ENCODE data around the gene LBP. TPM values are rescaled to one million over a fixed set of nuclear protein-coding genes. Genes with fewer than 3 reads are reported as not detected.
"Not testable (repeated sequence)": the region's sequence is repeated elsewhere in the genome, so short reads cannot be mapped to it uniquely, and the experiment has no call there.

The LBP gene
- total and polyA plus RNA-seq, 2 experiments from 2014 or later = 0.10 to 0.19 TPM

- no peaks in the 10 kb centered on the region for H3K79me2 ChIP-seq (replicated peaks; ENCODE audit: insufficient read depth)
- Mint-ChIP-seq H3K27me3 (ENCODE audit: insufficient read depth, low read depth, poor library complexity) (peaks cover 5% of the 10 kb centered on the region), H3K36me3 (ENCODE audit: low read depth) (no peaks in the 10 kb centered on the region), H3K9me3 (no peaks in the 10 kb centered on the region), H3K4me3 (no peak overlapping the region), H3K27ac (no peak overlapping the region), H3K4me1 (no peaks in the 10 kb centered on the region)
- peaks cover 3% of the 10 kb centered on the region; the same call in 1 of the 2 replicates for H3K9me2 ChIP-seq (ENCODE audit: insufficient read depth)
- ATAC-seq (no peak), DNase-seq (ENCODE audit: low spot score) (no peak)
- H3K27ac ChIP-seq (ENCODE audit: low read depth) = no peak overlapping the region
- H3K36me3 ChIP-seq (ENCODE audit: insufficient read depth) = no peaks in the 10 kb centered on the region
- H3K27me3 ChIP-seq (ENCODE audit: insufficient read depth) = no peaks in the 10 kb centered on the region
- TF ChIP-seq POLR2AphosphoS5 (IDR thresholded peaks at IDR 0.05; ENCODE audit: low read depth) (no peak), EZH2 (IDR thresholded peaks at IDR 0.05; ENCODE audit: low read depth, unreplicated experiment) (no peak), EZH2phosphoT487 (IDR thresholded peaks at IDR 0.05; ENCODE audit: unreplicated experiment) (no peak), JUNB (IDR thresholded peaks at IDR 0.05; ENCODE audit: unreplicated experiment) (no peak), CREB1 (CRISPR knock-in tag; IDR thresholded peaks at IDR 0.05; ENCODE audit: low read depth) (no peak), NANOG (IDR thresholded peaks at IDR 0.05; ENCODE audit: borderline replicate concordance) (no peak), ZNF114 (CRISPR knock-in tag; IDR thresholded peaks at IDR 0.05) (no peak)
- TF ChIP-seq, protein P1, sequence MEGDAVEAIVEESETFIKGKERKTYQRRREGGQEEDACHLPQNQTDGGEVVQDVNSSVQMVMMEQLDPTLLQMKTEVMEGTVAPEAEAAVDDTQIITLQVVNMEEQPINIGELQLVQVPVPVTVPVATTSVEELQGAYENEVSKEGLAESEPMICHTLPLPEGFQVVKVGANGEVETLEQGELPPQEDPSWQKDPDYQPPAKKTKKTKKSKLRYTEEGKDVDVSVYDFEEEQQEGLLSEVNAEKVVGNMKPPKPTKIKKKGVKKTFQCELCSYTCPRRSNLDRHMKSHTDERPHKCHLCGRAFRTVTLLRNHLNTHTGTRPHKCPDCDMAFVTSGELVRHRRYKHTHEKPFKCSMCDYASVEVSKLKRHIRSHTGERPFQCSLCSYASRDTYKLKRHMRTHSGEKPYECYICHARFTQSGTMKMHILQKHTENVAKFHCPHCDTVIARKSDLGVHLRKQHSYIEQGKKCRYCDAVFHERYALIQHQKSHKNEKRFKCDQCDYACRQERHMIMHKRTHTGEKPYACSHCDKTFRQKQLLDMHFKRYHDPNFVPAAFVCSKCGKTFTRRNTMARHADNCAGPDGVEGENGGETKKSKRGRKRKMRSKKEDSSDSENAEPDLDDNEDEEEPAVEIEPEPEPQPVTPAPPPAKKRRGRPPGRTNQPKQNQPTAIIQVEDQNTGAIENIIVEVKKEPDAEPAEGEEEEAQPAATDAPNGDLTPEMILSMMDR (conservative IDR thresholded peaks at IDR 0.05; ENCODE audit: low read depth in 2 of 2) = no peak
- TF ChIP-seq, protein P2, sequence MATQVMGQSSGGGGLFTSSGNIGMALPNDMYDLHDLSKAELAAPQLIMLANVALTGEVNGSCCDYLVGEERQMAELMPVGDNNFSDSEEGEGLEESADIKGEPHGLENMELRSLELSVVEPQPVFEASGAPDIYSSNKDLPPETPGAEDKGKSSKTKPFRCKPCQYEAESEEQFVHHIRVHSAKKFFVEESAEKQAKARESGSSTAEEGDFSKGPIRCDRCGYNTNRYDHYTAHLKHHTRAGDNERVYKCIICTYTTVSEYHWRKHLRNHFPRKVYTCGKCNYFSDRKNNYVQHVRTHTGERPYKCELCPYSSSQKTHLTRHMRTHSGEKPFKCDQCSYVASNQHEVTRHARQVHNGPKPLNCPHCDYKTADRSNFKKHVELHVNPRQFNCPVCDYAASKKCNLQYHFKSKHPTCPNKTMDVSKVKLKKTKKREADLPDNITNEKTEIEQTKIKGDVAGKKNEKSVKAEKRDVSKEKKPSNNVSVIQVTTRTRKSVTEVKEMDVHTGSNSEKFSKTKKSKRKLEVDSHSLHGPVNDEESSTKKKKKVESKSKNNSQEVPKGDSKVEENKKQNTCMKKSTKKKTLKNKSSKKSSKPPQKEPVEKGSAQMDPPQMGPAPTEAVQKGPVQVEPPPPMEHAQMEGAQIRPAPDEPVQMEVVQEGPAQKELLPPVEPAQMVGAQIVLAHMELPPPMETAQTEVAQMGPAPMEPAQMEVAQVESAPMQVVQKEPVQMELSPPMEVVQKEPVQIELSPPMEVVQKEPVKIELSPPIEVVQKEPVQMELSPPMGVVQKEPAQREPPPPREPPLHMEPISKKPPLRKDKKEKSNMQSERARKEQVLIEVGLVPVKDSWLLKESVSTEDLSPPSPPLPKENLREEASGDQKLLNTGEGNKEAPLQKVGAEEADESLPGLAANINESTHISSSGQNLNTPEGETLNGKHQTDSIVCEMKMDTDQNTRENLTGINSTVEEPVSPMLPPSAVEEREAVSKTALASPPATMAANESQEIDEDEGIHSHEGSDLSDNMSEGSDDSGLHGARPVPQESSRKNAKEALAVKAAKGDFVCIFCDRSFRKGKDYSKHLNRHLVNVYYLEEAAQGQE (IDR thresholded peaks at IDR 0.05; ENCODE audit: unreplicated experiment) = no peak
- TF ChIP-seq, protein P3, sequence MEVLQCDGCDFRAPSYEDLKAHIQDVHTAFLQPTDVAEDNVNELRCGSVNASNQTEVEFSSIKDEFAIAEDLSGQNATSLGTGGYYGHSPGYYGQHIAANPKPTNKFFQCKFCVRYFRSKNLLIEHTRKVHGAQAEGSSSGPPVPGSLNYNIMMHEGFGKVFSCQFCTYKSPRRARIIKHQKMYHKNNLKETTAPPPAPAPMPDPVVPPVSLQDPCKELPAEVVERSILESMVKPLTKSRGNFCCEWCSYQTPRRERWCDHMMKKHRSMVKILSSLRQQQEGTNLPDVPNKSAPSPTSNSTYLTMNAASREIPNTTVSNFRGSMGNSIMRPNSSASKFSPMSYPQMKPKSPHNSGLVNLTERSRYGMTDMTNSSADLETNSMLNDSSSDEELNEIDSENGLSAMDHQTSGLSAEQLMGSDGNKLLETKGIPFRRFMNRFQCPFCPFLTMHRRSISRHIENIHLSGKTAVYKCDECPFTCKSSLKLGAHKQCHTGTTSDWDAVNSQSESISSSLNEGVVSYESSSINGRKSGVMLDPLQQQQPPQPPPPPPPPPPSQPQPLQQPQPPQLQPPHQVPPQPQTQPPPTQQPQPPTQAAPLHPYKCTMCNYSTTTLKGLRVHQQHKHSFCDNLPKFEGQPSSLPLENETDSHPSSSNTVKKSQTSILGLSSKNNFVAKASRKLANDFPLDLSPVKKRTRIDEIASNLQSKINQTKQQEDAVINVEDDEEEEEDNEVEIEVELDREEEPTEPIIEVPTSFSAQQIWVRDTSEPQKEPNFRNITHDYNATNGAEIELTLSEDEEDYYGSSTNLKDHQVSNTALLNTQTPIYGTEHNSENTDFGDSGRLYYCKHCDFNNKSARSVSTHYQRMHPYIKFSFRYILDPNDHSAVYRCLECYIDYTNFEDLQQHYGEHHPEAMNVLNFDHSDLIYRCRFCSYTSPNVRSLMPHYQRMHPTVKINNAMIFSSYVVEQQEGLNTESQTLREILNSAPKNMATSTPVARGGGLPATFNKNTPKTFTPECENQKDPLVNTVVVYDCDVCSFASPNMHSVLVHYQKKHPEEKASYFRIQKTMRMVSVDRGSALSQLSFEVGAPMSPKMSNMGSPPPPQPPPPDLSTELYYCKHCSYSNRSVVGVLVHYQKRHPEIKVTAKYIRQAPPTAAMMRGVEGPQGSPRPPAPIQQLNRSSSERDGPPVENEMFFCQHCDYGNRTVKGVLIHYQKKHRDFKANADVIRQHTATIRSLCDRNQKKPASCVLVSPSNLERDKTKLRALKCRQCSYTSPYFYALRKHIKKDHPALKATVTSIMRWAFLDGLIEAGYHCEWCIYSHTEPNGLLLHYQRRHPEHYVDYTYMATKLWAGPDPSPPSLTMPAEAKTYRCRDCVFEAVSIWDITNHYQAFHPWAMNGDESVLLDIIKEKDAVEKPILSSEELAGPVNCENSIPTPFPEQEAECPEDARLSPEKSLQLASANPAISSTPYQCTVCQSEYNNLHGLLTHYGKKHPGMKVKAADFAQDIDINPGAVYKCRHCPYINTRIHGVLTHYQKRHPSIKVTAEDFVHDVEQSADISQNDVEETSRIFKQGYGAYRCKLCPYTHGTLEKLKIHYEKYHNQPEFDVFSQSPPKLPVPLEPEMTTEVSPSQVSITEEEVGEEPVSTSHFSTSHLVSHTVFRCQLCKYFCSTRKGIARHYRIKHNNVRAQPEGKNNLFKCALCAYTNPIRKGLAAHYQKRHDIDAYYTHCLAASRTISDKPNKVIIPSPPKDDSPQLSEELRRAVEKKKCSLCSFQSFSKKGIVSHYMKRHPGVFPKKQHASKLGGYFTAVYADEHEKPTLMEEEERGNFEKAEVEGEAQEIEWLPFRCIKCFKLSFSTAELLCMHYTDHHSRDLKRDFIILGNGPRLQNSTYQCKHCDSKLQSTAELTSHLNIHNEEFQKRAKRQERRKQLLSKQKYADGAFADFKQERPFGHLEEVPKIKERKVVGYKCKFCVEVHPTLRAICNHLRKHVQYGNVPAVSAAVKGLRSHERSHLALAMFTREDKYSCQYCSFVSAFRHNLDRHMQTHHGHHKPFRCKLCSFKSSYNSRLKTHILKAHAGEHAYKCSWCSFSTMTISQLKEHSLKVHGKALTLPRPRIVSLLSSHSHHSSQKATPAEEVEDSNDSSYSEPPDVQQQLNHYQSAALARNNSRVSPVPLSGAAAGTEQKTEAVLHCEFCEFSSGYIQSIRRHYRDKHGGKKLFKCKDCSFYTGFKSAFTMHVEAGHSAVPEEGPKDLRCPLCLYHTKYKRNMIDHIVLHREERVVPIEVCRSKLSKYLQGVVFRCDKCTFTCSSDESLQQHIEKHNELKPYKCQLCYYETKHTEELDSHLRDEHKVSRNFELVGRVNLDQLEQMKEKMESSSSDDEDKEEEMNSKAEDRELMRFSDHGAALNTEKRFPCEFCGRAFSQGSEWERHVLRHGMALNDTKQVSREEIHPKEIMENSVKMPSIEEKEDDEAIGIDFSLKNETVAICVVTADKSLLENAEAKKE (CRISPR knock-in tag; IDR thresholded peaks at IDR 0.05) = no peak
- TF ChIP-seq, protein P4, sequence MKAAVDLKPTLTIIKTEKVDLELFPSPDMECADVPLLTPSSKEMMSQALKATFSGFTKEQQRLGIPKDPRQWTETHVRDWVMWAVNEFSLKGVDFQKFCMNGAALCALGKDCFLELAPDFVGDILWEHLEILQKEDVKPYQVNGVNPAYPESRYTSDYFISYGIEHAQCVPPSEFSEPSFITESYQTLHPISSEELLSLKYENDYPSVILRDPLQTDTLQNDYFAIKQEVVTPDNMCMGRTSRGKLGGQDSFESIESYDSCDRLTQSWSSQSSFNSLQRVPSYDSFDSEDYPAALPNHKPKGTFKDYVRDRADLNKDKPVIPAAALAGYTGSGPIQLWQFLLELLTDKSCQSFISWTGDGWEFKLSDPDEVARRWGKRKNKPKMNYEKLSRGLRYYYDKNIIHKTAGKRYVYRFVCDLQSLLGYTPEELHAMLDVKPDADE (IDR thresholded peaks at IDR 0.05) = no peak
- H4K20me1 ChIP-seq (replicated peaks; ENCODE audit: insufficient read depth) = no peaks in the 10 kb centered on the region
- H3K4me3 ChIP-seq = no peak overlapping the region
- no peak overlapping the region for H3K4me2 ChIP-seq
- H3F3A ChIP-seq (replicated peaks; ENCODE audit: low read depth) = no peaks in the 10 kb centered on the region
- no peaks in the 10 kb centered on the region for H3K4me1 ChIP-seq (ENCODE audit: insufficient read depth)
- no peak overlapping the region for H2AFZ ChIP-seq
These were observed 32.6 kb upstream of the LBP start for GRCh38 chr20:38313676-38314075.

DNA sequence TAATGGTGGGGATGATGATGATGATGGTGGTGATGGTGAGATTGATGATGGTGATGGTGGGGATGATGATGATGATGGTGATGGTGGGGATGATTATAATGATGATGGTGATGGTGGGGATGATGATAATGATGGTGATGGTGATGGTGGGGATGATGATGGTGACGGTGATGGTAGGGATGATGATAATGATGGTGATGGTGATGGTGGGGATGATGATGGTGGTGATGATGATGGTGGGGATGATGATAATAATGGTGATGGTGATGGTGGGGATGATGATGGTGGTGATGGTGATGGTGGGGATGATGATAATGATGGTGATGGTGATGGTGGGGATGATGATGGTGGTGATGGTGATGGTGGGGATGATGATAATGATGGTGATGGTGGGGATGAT is 31.9 kb upstream of the LBP start:
- H3K4me3 ChIP-seq; H3K4me1 Mint-ChIP-seq; H3K9me2 ChIP-seq (ENCODE audit: insufficient read depth); H3K36me3 Mint-ChIP-seq (ENCODE audit: low read depth); H3K36me3 ChIP-seq (ENCODE audit: insufficient read depth); H3K27ac ChIP-seq (ENCODE audit: low read depth); H3K4me3 Mint-ChIP-seq; H3K79me2 ChIP-seq (replicated peaks; ENCODE audit: insufficient read depth); H3K27me3 ChIP-seq (ENCODE audit: insufficient read depth); H3F3A ChIP-seq (replicated peaks; ENCODE audit: low read depth); H3K27me3 Mint-ChIP-seq (ENCODE audit: insufficient read depth, low read depth, poor library complexity); ATAC-seq; DNase-seq (ENCODE audit: low spot score); H4K20me1 ChIP-seq (replicated peaks; ENCODE audit: insufficient read depth); H2AFZ ChIP-seq; H3K4me2 ChIP-seq; H3K9me3 Mint-ChIP-seq; H3K4me1 ChIP-seq (ENCODE audit: insufficient read depth); H3K27ac Mint-ChIP-seq: not testable (repeated sequence)

Measured in GM23338 (cell line).